Measurements from ENCODE around the gene CRTAC1.

CRTAC1 gene

DNA sequence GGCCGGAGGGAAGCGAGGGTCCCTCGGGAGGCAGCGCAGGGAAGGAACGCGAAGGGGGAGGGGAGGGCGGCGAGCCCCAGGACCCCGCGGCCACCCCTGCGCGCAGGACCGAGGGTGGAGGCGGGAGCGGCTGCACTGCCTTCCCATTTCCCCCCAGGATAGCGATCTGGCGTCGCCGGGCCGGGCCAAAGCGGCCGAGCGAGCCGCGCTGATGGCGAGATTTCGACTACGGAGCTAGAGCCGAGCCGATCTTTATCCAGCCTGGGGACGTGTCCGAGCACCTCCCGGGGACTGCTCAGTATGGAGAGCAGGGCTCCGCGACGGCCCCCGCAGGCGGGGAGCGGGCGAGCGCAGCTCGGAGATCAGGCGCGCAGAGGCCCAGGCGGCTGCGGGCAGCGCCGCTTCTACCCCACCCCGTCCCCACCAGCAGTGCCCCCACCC, 590 bp upstream of the CRTAC1 start:
- H3K36me3 ChIP-seq: no peaks in the 10 kb centered on the region
- no peaks in the 10 kb centered on the region for H4K20me1 ChIP-seq
- peak overlapping the region; percentile 80 for H3K4me2 ChIP-seq
- no peak overlapping the region for H3K9ac ChIP-seq
- no peak for TF ChIP-seq Cebpa-rat (IDR thresholded peaks at IDR 0.05)
- H3K9me3 ChIP-seq: peaks cover 9% of the 10 kb centered on the region; the same call in 1 of the 2 replicates
- H3K4me1 ChIP-seq: peaks cover 25% of the 10 kb centered on the region
- peaks cover 73% of the 10 kb centered on the region for H3K27me3 ChIP-seq
- H3K27ac ChIP-seq: no peak overlapping the region
- peak overlapping the region; percentile 64 for H3K4me3 ChIP-seq

DNA sequence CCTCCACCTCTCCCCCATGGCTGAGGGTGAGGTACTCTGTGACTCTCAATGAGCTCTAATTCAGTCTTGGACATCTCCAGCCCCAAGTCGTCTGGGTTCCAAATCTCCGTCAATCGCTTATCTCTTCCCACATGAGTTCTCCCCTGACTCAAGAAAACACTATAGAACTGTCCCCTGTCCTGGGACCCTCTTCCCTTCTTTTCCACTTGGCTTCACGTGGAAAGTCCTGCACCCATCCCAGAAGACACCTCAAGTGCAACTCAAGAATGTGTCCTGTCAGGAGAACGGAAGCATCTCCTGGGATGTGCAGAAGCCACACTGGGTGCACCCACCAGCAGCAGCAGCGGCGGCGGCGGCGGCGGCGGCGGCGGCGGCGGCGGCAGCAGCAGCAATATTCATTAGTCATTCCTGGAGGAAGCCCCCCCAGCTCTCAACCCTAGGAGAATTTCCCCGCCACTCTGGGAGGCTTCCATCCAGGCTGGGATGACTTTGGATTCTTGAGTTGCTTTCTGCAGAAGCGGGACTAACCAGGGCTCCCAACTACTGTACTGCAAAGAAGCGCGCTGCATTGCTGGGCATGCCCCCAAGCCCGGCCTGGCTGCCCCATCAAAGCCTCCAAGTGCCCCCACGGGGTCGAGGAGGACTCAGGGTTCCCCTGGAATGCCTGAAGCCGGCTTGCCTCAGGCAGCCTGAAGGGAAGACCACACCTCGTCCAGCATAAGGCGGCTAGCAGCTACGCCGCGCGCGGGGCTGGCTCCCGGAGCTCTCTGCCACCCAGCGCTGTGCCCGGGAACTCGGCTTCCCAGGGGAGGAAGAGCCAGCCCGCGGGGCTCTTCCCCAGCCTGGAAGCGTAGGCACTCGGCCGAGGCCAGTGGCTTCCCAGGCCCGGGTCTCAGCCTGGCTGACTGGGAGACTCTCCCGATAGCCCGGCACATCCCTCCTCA, 1.0 kb downstream of the CRTAC1 start:
- no peaks in the 10 kb centered on the region for H3K36me3 ChIP-seq
- no peak overlapping the region for H3K27ac ChIP-seq
- peak overlapping the region; percentile 80 for H3K4me2 ChIP-seq
- H3K9ac ChIP-seq: no peak overlapping the region
- peak overlapping the region; percentile 64; the same call in 1 of the 2 replicates for H3K4me3 ChIP-seq
- peaks cover 9% of the 10 kb centered on the region; the same call in 1 of the 2 replicates for H3K4me1 ChIP-seq
- peaks cover 63% of the 10 kb centered on the region for H3K27me3 ChIP-seq
- no peaks in the 10 kb centered on the region for H4K20me1 ChIP-seq
- peaks cover 9% of the 10 kb centered on the region; the same call in 1 of the 2 replicates for H3K9me3 ChIP-seq
- TF ChIP-seq Cebpa-rat (IDR thresholded peaks at IDR 0.05): no peak

DNA sequence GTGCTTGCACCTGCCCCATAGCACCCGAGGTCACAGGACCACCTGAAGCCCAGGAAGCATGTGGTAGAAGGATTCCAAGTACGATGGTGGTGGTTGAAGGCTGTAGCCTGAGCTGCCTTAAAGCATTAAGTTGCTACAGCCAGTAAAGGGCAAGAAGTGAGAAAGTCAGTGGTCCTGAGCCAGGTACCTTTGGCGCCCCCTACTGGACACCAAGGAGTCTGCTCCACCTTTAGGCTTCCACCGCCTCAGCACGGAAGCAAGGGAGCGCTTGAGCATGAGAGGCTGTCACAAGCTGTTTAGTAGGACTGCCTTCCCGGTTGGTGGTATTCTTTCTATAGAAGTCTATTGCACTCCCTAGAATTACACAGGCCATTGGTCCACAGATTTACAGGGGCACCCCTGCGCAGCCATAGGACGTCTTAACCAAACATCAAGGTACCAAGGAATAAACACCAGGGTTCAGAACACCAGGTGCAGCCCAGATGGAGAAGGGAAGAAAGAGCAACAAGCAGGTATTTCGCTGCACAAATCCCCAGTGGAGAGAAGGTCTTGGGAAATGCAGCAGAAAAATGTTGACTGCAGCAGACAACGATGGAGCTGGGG, 2.2 kb downstream of the CRTAC1 start:
- H3K4me1 ChIP-seq: peaks cover 8% of the 10 kb centered on the region; the same call in 1 of the 2 replicates
- no peak overlapping the region for H3K27ac ChIP-seq
- H3K9me3 ChIP-seq: peaks cover 9% of the 10 kb centered on the region; the same call in 1 of the 2 replicates
- no peak for TF ChIP-seq Cebpa-rat (IDR thresholded peaks at IDR 0.05)
- no peak overlapping the region for H3K4me2 ChIP-seq
- H3K9ac ChIP-seq: no peak overlapping the region
- H4K20me1 ChIP-seq: no peaks in the 10 kb centered on the region
- H3K4me3 ChIP-seq: no peak overlapping the region
- H3K27me3 ChIP-seq: peaks cover 53% of the 10 kb centered on the region
- no peaks in the 10 kb centered on the region for H3K36me3 ChIP-seq

DNA sequence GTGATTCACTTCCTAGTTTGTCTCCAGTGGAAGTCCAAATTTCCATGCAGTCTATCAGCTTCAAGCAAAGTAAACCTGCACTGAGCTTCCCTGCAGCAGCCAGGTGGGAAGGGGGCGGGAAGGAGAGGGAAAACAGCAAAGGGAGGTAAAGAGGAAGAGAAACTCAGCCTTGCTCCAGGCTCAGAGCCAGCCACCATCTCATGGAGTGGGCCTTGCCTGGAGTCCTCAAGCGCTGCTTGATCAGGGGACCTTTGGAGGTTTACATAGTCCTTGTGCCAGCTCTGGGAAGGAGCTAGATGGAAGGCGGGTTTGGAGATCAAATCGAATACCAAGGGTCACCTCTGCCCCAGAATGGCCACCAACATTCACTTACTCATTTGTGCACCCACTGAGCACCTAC, 7.4 kb downstream of the CRTAC1 start:
- no peaks in the 10 kb centered on the region for H3K4me1 ChIP-seq
- TF ChIP-seq Cebpa-rat (IDR thresholded peaks at IDR 0.05): no peak
- no peak overlapping the region for H3K27ac ChIP-seq
- H3K4me2 ChIP-seq: no peak overlapping the region
- H3K9me3 ChIP-seq: no peaks in the 10 kb centered on the region
- H3K4me3 ChIP-seq: no peak overlapping the region
- H3K36me3 ChIP-seq: no peaks in the 10 kb centered on the region
- H3K27me3 ChIP-seq: peaks cover under 1% of the 10 kb centered on the region; the same call in 1 of the 2 replicates
- H4K20me1 ChIP-seq: no peaks in the 10 kb centered on the region
- H3K9ac ChIP-seq: no peak overlapping the region

DNA sequence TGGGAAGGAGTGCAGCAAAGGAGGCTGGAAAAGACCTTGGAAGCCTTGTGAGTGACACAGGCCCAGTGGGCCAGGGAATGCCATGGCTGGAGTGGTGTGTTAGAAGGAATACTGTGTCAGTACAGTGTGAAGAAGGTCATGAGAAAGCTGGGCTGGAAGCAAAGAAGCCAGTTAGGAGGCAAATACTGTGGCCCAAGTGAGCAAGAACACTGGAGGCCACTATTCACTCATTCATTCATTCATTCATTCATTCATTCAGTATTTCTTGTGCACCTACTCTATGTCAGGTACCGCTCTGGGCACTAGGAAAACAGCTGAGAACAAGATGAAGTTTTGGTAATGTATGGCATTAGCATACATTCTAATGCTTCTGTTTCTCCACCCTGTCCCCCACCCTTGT, 9.6 kb downstream of the CRTAC1 start:
- no peak overlapping the region for H3K9ac ChIP-seq
- no peaks in the 10 kb centered on the region for H3K27me3 ChIP-seq
- H3K36me3 ChIP-seq: no peaks in the 10 kb centered on the region
- H3K4me2 ChIP-seq: no peak overlapping the region
- H3K9me3 ChIP-seq: no peaks in the 10 kb centered on the region
- H4K20me1 ChIP-seq: no peaks in the 10 kb centered on the region
- TF ChIP-seq Cebpa-rat (IDR thresholded peaks at IDR 0.05): no peak
- peaks cover 17% of the 10 kb centered on the region for H3K4me1 ChIP-seq
- no peak overlapping the region for H3K4me3 ChIP-seq
- H3K27ac ChIP-seq: no peak overlapping the region

DNA sequence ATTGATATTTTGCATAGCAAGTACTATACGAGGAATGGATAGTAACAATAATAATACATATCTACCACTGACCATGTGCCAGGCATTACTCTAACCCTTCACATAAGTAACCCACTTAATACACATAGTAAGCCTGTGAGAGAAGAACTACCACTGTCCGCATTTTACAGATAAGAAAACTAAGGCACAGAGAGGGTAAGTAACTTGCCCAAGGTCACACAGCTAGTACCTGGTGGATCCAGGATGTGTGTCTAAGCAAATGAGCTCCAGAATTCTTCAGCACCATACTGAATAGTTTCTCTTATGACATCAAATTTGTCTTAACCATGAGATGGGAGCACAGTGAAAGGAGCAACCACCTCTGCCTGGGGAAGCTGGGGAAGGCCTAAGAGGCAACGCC, 10.2 kb downstream of the CRTAC1 start:
- Histone ChIP-seq H3K9ac (no peak overlapping the region), H3K9me3 (no peaks in the 10 kb centered on the region), H3K4me3 (no peak overlapping the region), H3K27me3 (no peaks in the 10 kb centered on the region), H4K20me1 (no peaks in the 10 kb centered on the region), H3K36me3 (no peaks in the 10 kb centered on the region), H3K27ac (no peak overlapping the region), H3K4me1 (peaks cover 17% of the 10 kb centered on the region), H3K4me2 (no peak overlapping the region)
- no peak for TF ChIP-seq Cebpa-rat (IDR thresholded peaks at IDR 0.05)

DNA sequence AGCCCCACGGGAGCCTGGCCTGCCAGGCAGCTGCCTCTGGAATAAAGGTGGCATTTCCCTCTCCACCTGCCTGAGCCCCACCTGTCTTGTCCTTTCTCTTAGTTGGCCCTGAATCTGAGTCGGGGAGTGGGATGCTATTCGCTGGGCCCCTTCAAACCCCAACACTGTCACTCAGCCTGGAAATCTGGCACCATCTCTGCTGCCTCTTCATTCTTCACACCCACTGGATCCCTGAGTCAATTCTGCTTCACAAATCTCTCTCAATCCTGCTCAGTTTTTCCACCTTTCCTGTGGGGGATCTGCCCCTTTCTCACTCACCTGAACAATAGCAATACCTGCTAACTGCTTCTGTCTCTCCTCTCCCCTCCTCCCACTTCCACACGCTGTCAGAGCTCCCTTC, 10.6 kb downstream of the CRTAC1 start:
- peaks cover 17% of the 10 kb centered on the region for H3K4me1 ChIP-seq
- H3K27me3 ChIP-seq: no peaks in the 10 kb centered on the region
- TF ChIP-seq Cebpa-rat (IDR thresholded peaks at IDR 0.05): no peak
- no peak overlapping the region for H3K4me2 ChIP-seq
- no peak overlapping the region for H3K4me3 ChIP-seq
- H3K27ac ChIP-seq: no peak overlapping the region
- H3K9me3 ChIP-seq: no peaks in the 10 kb centered on the region
- H3K36me3 ChIP-seq: no peaks in the 10 kb centered on the region
- H4K20me1 ChIP-seq: no peaks in the 10 kb centered on the region
- no peak overlapping the region for H3K9ac ChIP-seq

DNA sequence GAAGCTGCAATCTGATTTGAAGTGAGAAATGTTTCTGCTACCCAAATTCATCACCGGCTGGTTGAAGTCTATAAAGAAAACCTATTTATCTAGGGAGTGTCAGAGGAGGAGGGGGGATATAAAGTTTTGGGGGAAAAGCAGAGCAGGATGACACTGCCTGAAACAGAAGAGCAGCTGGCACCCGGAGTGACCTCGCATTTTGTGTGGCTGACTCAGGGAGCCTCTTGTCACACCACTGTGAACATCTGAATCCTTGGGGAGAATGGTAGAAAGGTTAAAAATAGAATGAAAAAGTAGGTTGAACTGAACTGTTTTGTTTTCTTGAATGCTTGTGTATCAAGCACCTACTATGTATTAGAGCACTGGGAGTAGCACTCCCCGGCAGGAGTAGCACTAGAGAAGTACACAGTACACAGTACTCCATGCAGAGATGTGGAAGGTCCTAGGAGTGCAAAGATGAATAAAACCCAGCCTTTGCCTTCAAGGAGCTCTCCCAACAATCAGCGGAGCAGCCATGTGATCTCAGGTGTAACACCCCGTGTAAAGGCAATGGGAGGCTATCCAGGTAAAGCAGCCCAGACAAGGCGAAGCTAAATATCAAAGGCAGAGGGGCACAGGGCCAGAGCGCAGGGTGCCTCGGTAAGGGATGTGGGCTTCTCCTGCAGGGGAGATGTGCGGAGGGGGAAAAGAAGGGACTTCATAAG, 13.5 kb downstream of the CRTAC1 start:
- Histone ChIP-seq H3K36me3 (no peaks in the 10 kb centered on the region), H3K27me3 (no peaks in the 10 kb centered on the region), H3K9me3 (no peaks in the 10 kb centered on the region), H4K20me1 (no peaks in the 10 kb centered on the region), H3K4me3 (no peak overlapping the region), H3K27ac (no peak overlapping the region), H3K4me1 (peaks cover 17% of the 10 kb centered on the region), H3K4me2 (peak overlapping the region; percentile 67), H3K9ac (no peak overlapping the region)
- no peak for TF ChIP-seq Cebpa-rat (IDR thresholded peaks at IDR 0.05)

DNA sequence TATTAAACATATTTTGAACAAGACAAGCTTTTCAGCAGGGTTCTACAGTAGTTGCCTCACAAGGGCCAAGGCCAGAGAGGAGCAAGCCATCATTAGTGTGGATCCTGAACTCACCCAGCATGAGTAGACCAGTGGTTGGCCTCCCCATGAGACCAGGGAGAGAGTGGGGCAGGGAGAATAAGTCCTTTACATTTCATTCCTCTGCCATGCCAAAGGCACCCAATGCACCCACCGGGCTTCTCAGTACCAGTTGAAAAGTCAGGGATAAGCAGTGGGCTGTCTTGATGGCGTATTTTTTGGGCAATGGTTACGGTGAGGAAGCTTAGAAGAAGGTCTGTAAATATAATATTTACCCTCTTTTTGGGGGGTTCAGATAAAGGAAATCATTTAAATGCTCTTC, 16.6 kb downstream of the CRTAC1 start:
- no peak for TF ChIP-seq Cebpa-rat (IDR thresholded peaks at IDR 0.05)
- no peak overlapping the region for H3K4me3 ChIP-seq
- H3K36me3 ChIP-seq: no peaks in the 10 kb centered on the region
- H3K4me2 ChIP-seq: no peak overlapping the region
- no peak overlapping the region for H3K9ac ChIP-seq
- H3K27ac ChIP-seq: no peak overlapping the region
- H3K9me3 ChIP-seq: no peaks in the 10 kb centered on the region
- no peaks in the 10 kb centered on the region for H3K27me3 ChIP-seq
- H3K4me1 ChIP-seq: peaks cover 17% of the 10 kb centered on the region
- no peaks in the 10 kb centered on the region for H4K20me1 ChIP-seq

Data from BLaER1 (cell line).